ENCODE data around the gene MAPK12. TPM values are rescaled to one million over a fixed set of nuclear protein-coding genes. Genes with fewer than 3 reads are reported as not detected.

MAPK12 gene
- total and polyA plus RNA-seq, 8 donors: 4.7 to 49.6 (median 8.2) TPM

GRCh38 chr22:50264104-50264745, 2.7 kb upstream of the MAPK12 start:
- TF ChIP-seq POLR2AphosphoS5 (IDR thresholded peaks at IDR 0.05) (no peak), EP300 (IDR thresholded peaks at IDR 0.05) (no peak)
- Histone ChIP-seq H3K27me3 (peaks cover 0 to 47% (median 21%) of the 10 kb centered on the region in 3 donors), H3K4me3 (no peak overlapping the region), H3K36me3 (no peaks in the 10 kb centered on the region), H3K4me1 (peaks cover 36 to 61% (median 58%) of the 10 kb centered on the region in 4 donors), H3K27ac (no peak overlapping the region), H3K9me3 (no peaks in the 10 kb centered on the region)
- intact Hi-C loops (cut with DNase I; ENCODE audit: low total_unique reads): no loop called here
- no peak for DNase-seq
- 87 to 98% (median 88%) methylated on average over 6 to 15 of the region's 15 CpGs for WGBS, 5 donors

GRCh38 chr22:50262973-50263617, 1.6 kb upstream of the MAPK12 start:
- H3K27ac ChIP-seq: no peak overlapping the region
- DNase-seq: no peak
- H3K27me3 ChIP-seq: peaks cover 0 to 55% (median 21%) of the 10 kb centered on the region in 3 donors
- intact Hi-C loops (cut with DNase I; ENCODE audit: low total_unique reads): no loop called here
- no peak overlapping the region for H3K4me3 ChIP-seq
- no peak for TF ChIP-seq EP300 (IDR thresholded peaks at IDR 0.05)
- no peak for TF ChIP-seq POLR2AphosphoS5 (IDR thresholded peaks at IDR 0.05)
- TF ChIP-seq CTCF (IDR thresholded peaks at IDR 0.05): no peak
- WGBS, 5 donors: 59 to 73% (median 67%) methylated on average over 8 to 9 of the region's 9 CpGs
- peaks cover 25 to 61% (median 56%) of the 10 kb centered on the region in 4 donors for H3K4me1 ChIP-seq
- H3K36me3 ChIP-seq: no peaks in the 10 kb centered on the region
- H3K9me3 ChIP-seq: no peaks in the 10 kb centered on the region

DNA sequence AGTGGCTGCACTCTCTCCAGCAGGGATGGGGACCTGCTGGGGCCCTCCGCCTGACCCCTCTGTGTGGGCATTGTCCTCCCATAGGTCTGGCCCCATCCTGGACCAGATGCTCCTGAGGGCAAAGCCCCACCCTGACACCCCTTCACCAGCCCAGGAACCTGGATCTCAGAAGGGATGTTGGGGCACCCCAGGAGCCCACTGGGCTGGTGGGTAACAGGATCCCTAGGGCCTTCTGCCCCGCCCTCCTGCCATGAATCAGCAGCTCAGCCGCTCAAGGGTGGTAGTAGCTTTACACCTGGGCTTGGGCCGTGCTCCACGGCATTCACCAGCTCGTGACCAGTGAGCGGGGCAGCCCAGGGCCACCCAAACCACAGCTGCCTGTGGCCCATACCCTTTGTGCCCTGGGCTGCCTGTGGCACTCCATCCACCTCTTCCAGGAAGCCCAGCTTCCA, 1.0 kb upstream of the MAPK12 start:
- WGBS, 5 donors: 50 to 80% (median 60%) methylated on average over 5 to 7 of the region's 7 CpGs
- intact Hi-C loops (cut with DNase I; ENCODE audit: low total_unique reads): no loop called here
- H3K27me3 ChIP-seq: peaks cover 0 to 61% (median 21%) of the 10 kb centered on the region in 3 donors

GRCh38 chr22:50260801-50261614, 475 bp downstream of the MAPK12 start:
- Histone ChIP-seq H3K27ac (peak overlapping the region; percentile 12 to 71 (median 53)), H3K9me3 (no peaks in the 10 kb centered on the region), H3K27me3 (peaks cover 0 to 62% (median 21%) of the 10 kb centered on the region in 3 donors), H3K36me3 (peaks cover 0 to 2% (median 0%) of the 10 kb centered on the region in 4 donors), H3K4me1 (peaks cover 15 to 58% (median 54%) of the 10 kb centered on the region in 4 donors), H3K4me3 (peak overlapping the region; percentile 48 to 56 (median 52))
- TF ChIP-seq POLR2A (IDR thresholded peaks at IDR 0.05) (no peak), EP300 (IDR thresholded peaks at IDR 0.05) (no peak), CTCF (IDR thresholded peaks at IDR 0.05) (no peak), POLR2AphosphoS5 (IDR thresholded peaks at IDR 0.05) (no peak)
- DNase-seq: peak; percentile 51 to 83
- 1 to 5% (median 1%) methylated on average over 20 to 92 of the region's 92 CpGs for WGBS, 5 donors
- intact Hi-C loops (cut with DNase I; ENCODE audit: low total_unique reads): no loop called here

More for the DNA sequence above, 1.0 kb upstream of the MAPK12 start:
- Histone ChIP-seq H3K36me3 (no peaks in the 10 kb centered on the region), H3K9me3 (no peaks in the 10 kb centered on the region), H3K27ac (no peak overlapping the region), H3K4me3 (no peak overlapping the region), H3K4me1 (peaks cover 19 to 60% (median 56%) of the 10 kb centered on the region in 4 donors)
- no peak for TF ChIP-seq EP300 (IDR thresholded peaks at IDR 0.05)
- no peak for TF ChIP-seq CTCF (IDR thresholded peaks at IDR 0.05)
- no peak for TF ChIP-seq POLR2A (IDR thresholded peaks at IDR 0.05)
- no peak for TF ChIP-seq POLR2AphosphoS5 (IDR thresholded peaks at IDR 0.05)
- no peak for DNase-seq
